HT1080 (cell line): ENCODE data around the gene BANK1. TPM values are rescaled to one million over a fixed set of nuclear protein-coding genes. Genes with fewer than 3 reads are reported as not detected.

ENCODE experiments used
- DNase-seq: peaks from one replicate; pipeline ENCODE4 v3.0.0-alpha.2; 2015; ENCODE audit warnings: low read depth
- total RNA-seq: library from RNA; depleted of rRNA; stranded (reverse); fragments of >200 nt; shearing (Covaris generic); gene quantifications from 2 replicates; pipeline ENCODE4 v1.2.3, GENCODE V29; 2014

BANK1 gene
- total RNA-seq, 1 experiment from 2014 or later = not detected

- no peak for DNase-seq
These were observed 217.5 kb downstream of the BANK1 start for GRCh38 chr4:102007959-102008425.

GRCh38 chr4:102008711-102009110, 218.2 kb downstream of the BANK1 start:
- no peak for DNase-seq

- DNase-seq = peak; percentile 35
These were observed 231.8 kb downstream of the BANK1 start for GRCh38 chr4:102022343-102022742.

- DNase-seq = no peak
These were observed 237.4 kb downstream of the BANK1 start for GRCh38 chr4:102027961-102028360.

- DNase-seq = no peak
These were observed 240.9 kb downstream of the BANK1 start for GRCh38 chr4:102031406-102031805.

GRCh38 chr4:102036016-102036415, 245.5 kb downstream of the BANK1 start:
- DNase-seq = no peak

GRCh38 chr4:102036619-102037376, 246.3 kb downstream of the BANK1 start:
- no peak for DNase-seq

- DNase-seq = no peak
These were observed 247.0 kb downstream of the BANK1 start for GRCh38 chr4:102037566-102037965.

GRCh38 chr4:102042871-102043802, 252.6 kb downstream of the BANK1 start:
- no peak for DNase-seq

- no peak for DNase-seq
These were observed 257.1 kb downstream of the BANK1 start for GRCh38 chr4:102047616-102048015.

- no peak for DNase-seq
These were observed 265.3 kb downstream of the BANK1 start for GRCh38 chr4:102055805-102056204.

- no peak for DNase-seq
These were observed 266.6 kb downstream of the BANK1 start for GRCh38 chr4:102057122-102057521.

- DNase-seq = no peak
These were observed 270.6 kb downstream of the BANK1 start for GRCh38 chr4:102061133-102061532.

- no peak for DNase-seq
These were observed 274.4 kb downstream of the BANK1 start for GRCh38 chr4:102064747-102065442.

GRCh38 chr4:102076622-102077021, 286.1 kb downstream of the BANK1 start:
- no peak for DNase-seq

- no peak for DNase-seq
These were observed 289.7 kb downstream of the BANK1 start for GRCh38 chr4:102080184-102080583.

GRCh38 chr4:102089850-102090621, 299.5 kb downstream of the BANK1 start:
- no peak for DNase-seq

GRCh38 chr4:102091656-102092055, 301.1 kb downstream of the BANK1 start:
- DNase-seq = no peak

- no peak for DNase-seq
These were observed 304.0 kb downstream of the BANK1 start for GRCh38 chr4:102094481-102094880.

GRCh38 chr4:102103368-102103767, 312.8 kb downstream of the BANK1 start:
- no peak for DNase-seq

GRCh38 chr4:102104278-102104677, 313.7 kb downstream of the BANK1 start:
- DNase-seq = no peak
